ENCODE measurements around the gene TBC1D22A. TPM values are rescaled to one million over a fixed set of nuclear protein-coding genes. Genes with fewer than 3 reads are reported as not detected.

Gene TBC1D22A
- total RNA-seq, 1 donor from 2014 or later = 18.9 TPM

- Mint-ChIP-seq H3K9me3 (ENCODE audit: low read depth) (no peaks in the 10 kb centered on the region), H3K4me3 (ENCODE audit: unreplicated experiment) (no peak overlapping the region), H3K4me1 (ENCODE audit: low read depth) (peaks cover 4% of the 10 kb centered on the region), H3K36me3 (ENCODE audit: low read depth) (peaks cover 2% of the 10 kb centered on the region), H3K27me3 (ENCODE audit: low read depth) (no peaks in the 10 kb centered on the region), H3K27ac (ENCODE audit: unreplicated experiment) (no peak overlapping the region)
- no peak for TF ChIP-seq CTCF (IDR thresholded peaks at IDR 0.05)
- DNase-seq (ENCODE audit: low spot score) = no peak
Observed at GRCh38 chr22:46969961-46970360, 207.5 kb downstream of the TBC1D22A start.

- no peak for DNase-seq (ENCODE audit: low spot score)
- H3K27ac Mint-ChIP-seq (ENCODE audit: unreplicated experiment) = no peak overlapping the region
- TF ChIP-seq CTCF (IDR thresholded peaks at IDR 0.05) = no peak
- H3K27me3 Mint-ChIP-seq (ENCODE audit: low read depth) = no peaks in the 10 kb centered on the region
- H3K4me3 Mint-ChIP-seq (ENCODE audit: unreplicated experiment) = no peak overlapping the region
- H3K4me1 Mint-ChIP-seq (ENCODE audit: low read depth) = peaks cover 4% of the 10 kb centered on the region
- no peaks in the 10 kb centered on the region for H3K9me3 Mint-ChIP-seq (ENCODE audit: low read depth)
- H3K36me3 Mint-ChIP-seq (ENCODE audit: low read depth) = peaks cover 5% of the 10 kb centered on the region
Observed at GRCh38 chr22:46970411-46971098, 208.1 kb downstream of the TBC1D22A start.

GRCh38 chr22:46971099-46971763 lies 208.8 kb downstream of the TBC1D22A start:
- Mint-ChIP-seq H3K4me1 (ENCODE audit: low read depth) (peaks cover 4% of the 10 kb centered on the region), H3K9me3 (ENCODE audit: low read depth) (no peaks in the 10 kb centered on the region), H3K4me3 (ENCODE audit: unreplicated experiment) (no peak overlapping the region), H3K36me3 (ENCODE audit: low read depth) (peaks cover 3% of the 10 kb centered on the region), H3K27me3 (ENCODE audit: low read depth) (no peaks in the 10 kb centered on the region), H3K27ac (ENCODE audit: unreplicated experiment) (no peak overlapping the region)
- no peak for DNase-seq (ENCODE audit: low spot score)
- no peak for TF ChIP-seq CTCF (IDR thresholded peaks at IDR 0.05)

- Mint-ChIP-seq H3K27me3 (ENCODE audit: low read depth) (no peaks in the 10 kb centered on the region), H3K9me3 (ENCODE audit: low read depth) (no peaks in the 10 kb centered on the region), H3K27ac (ENCODE audit: unreplicated experiment) (no peak overlapping the region), H3K36me3 (ENCODE audit: low read depth) (peaks cover 5% of the 10 kb centered on the region), H3K4me1 (ENCODE audit: low read depth) (peaks cover 4% of the 10 kb centered on the region), H3K4me3 (ENCODE audit: unreplicated experiment) (no peak overlapping the region)
- TF ChIP-seq CTCF (IDR thresholded peaks at IDR 0.05) = no peak
- DNase-seq (ENCODE audit: low spot score) = no peak
Observed at GRCh38 chr22:46971764-46972125, 209.3 kb downstream of the TBC1D22A start.

- peaks cover 5% of the 10 kb centered on the region for H3K36me3 Mint-ChIP-seq (ENCODE audit: low read depth)
- peaks cover 4% of the 10 kb centered on the region for H3K4me1 Mint-ChIP-seq (ENCODE audit: low read depth)
- H3K27me3 Mint-ChIP-seq (ENCODE audit: low read depth) = no peaks in the 10 kb centered on the region
- TF ChIP-seq CTCF (IDR thresholded peaks at IDR 0.05) = no peak
- no peaks in the 10 kb centered on the region for H3K9me3 Mint-ChIP-seq (ENCODE audit: low read depth)
- H3K27ac Mint-ChIP-seq (ENCODE audit: unreplicated experiment) = no peak overlapping the region
- DNase-seq (ENCODE audit: low spot score) = no peak
- H3K4me3 Mint-ChIP-seq (ENCODE audit: unreplicated experiment) = no peak overlapping the region
Observed at GRCh38 chr22:46972256-46972655, 209.8 kb downstream of the TBC1D22A start.
